HG03354 (cell line): Measurements from ENCODE around the gene SLC19A1.

Source experiments
- ATAC-seq: cut with Tn5 transposase; IDR thresholded peaks from one replicate; pipeline ENCODE4 v1.9.1; 2021; ENCODE audit warnings: mild to moderate bottlenecking; ENCODE audit not compliant: unreplicated experiment, poor library complexity, severe bottlenecking

Gene SLC19A1

GRCh38 chr21:45486443-45487160 is 55.6 kb downstream of the SLC19A1 start:
- no peak for ATAC-seq

- ATAC-seq, result no peak
These were observed 56.4 kb downstream of the SLC19A1 start for GRCh38 chr21:45485686-45486442.

GRCh38 chr21:45484318-45484717 is 57.9 kb downstream of the SLC19A1 start:
- no peak for ATAC-seq

GRCh38 chr21:45482899-45483821 is 59.1 kb downstream of the SLC19A1 start:
- ATAC-seq, result no peak

- ATAC-seq, result no peak
These were observed 60.0 kb downstream of the SLC19A1 start for GRCh38 chr21:45481977-45482898.

GRCh38 chr21:45481566-45481965 is 60.7 kb downstream of the SLC19A1 start:
- no peak for ATAC-seq

- ATAC-seq, result no peak
These were observed 61.3 kb downstream of the SLC19A1 start for GRCh38 chr21:45480701-45481500.

GRCh38 chr21:45479691-45480675 is 62.3 kb downstream of the SLC19A1 start:
- no peak for ATAC-seq

- ATAC-seq, result no peak
These were observed 63.2 kb downstream of the SLC19A1 start for GRCh38 chr21:45478816-45479669.

GRCh38 chr21:45478115-45478801 is 64.0 kb downstream of the SLC19A1 start:
- peak; percentile 50 for ATAC-seq

GRCh38 chr21:45477176-45478114 is 64.8 kb downstream of the SLC19A1 start:
- no peak for ATAC-seq

- ATAC-seq, result no peak
These were observed 65.7 kb downstream of the SLC19A1 start for GRCh38 chr21:45476582-45476981.

GRCh38 chr21:45475797-45476570 is 66.3 kb downstream of the SLC19A1 start:
- ATAC-seq, result no peak

- ATAC-seq, result no peak
These were observed 67.1 kb downstream of the SLC19A1 start for GRCh38 chr21:45475004-45475685.
